Heart left ventricle (tissue), 16 donors: Measurements from ENCODE around the gene SLX9. TPM values are rescaled to one million over a fixed set of nuclear protein-coding genes. Genes with fewer than 3 reads are reported as not detected.

Experiments
- ATAC-seq, 4 donors: fragments of 200-7000 bp; cut with Tn5 transposase; one replicate each; pipeline ENCODE4 v1.9.1; 2020 to 2022; ENCODE audit warnings: moderate library complexity in 4 of 4, mild to moderate bottlenecking in 3 of 4, moderate number of reproducible peaks in 1 of 4
- DNase-seq, 5 donors: peaks; one replicate each; pipeline ENCODE4 v3.0.0-alpha.2; 2020
- H3K27ac ChIP-seq, 12 donors: fragments of 200-600 bp; sonication (generic) in 4 of 12; one replicate each; pipeline versions ENCODE4 v1.5.0 to v1.8.0; 2016 to 2022; ENCODE audit warnings: mild to moderate bottlenecking in 2 of 12
- H3K27me3 ChIP-seq, 9 donors: fragments of 200-600 bp; sonication (generic) in 2 of 9; one replicate each; pipeline versions ENCODE4 v1.5.1 to v1.8.0; 2016 to 2022; ENCODE audit warnings: mild to moderate bottlenecking in 3 of 9
- H3K36me3 ChIP-seq, 9 donors: fragments of 200-600 bp; sonication (generic) in 2 of 9; one replicate each; pipeline versions ENCODE4 v1.5.0 to v1.8.0; 2018 to 2022; ENCODE audit warnings: mild to moderate bottlenecking in 2 of 9
- H3K4me1 ChIP-seq, 12 donors: fragments of 200-600 bp; sonication (generic) in 4 of 12; one replicate each; pipeline versions ENCODE4 v1.5.0 to v1.8.0; 2016 to 2022; ENCODE audit warnings: mild to moderate bottlenecking in 3 of 12
- H3K4me3 ChIP-seq, 12 donors: fragments of 200-600 bp; sonication (generic) in 4 of 12; one replicate each; pipeline versions ENCODE4 v1.5.0 to v1.8.0; 2017 to 2022; ENCODE audit warnings: mild to moderate bottlenecking in 9 of 12, moderate library complexity in 4 of 12
- H3K9me3 ChIP-seq, 12 donors: fragments of 200-600 bp; sonication (generic) in 4 of 12; one replicate each; pipeline versions ENCODE4 v1.5.0 to v1.8.0; 2016 to 2022; ENCODE audit warnings: mild to moderate bottlenecking in 1 of 12
- CTCF ChIP-seq, 12 donors: fragments of 200-600 bp; sonication (generic) in 4 of 12; IDR thresholded peaks; one replicate each; pipeline versions ENCODE4 v1.5.0 to v1.8.0; 2018 to 2022; ENCODE audit warnings: antibody characterized with exemption in 12 of 12, mild to moderate bottlenecking in 5 of 12
- POLR2A ChIP-seq, 2 donors: fragments of 450-650 bp; IDR thresholded peaks; one replicate each; pipeline ENCODE4 v1.6.1; 2017; ENCODE audit warnings: antibody characterized with exemption in 2 of 2, mild to moderate bottlenecking in 2 of 2, moderate library complexity in 2 of 2
- WGBS, 4 donors: extraction: QIAGEN DNeasy Blood & Tissue Kit in 2 of 4; methylation state at CpG; one replicate each; pipeline versions ENCODE4 v1.1.5 to v1.1.7; 2013 to 2018; 5-methylcytosine and 5-hydroxymethylcytosine counted together
- intact Hi-C, 10 donors: fragments of 100-400 bp; cut with DNase I; formaldehyde crosslinking; loops; one replicate each; pipeline versions ENCODE4 v1.11.1 to v1.14.2; 2022
- polyA plus RNA-seq, 2 donors: library from polyadenylated mRNA; stranded (reverse); fragments of 200-250 nt; gene quantifications; one replicate each; pipeline ENCODE4 v1.2.3, GENCODE V29; 2013
- total RNA-seq, 9 donors: library from RNA; depleted of rRNA in 2 of 9; stranded (reverse); fragments of >200 nt in 2 of 9; fragmentation: NEBNext Ultra II Directional in 3 of 9; extraction: Animal tissue kit (Norgen Biotek cat#: 25700) in 3 of 9; gene quantifications; one replicate each; pipeline versions ENCODE4 v1.1.0 to v1.2.4, GENCODE V29; 2016 to 2023
- donor health status: ischemic (EF 13 %, LVEDD 7.1; RV severe dilation, severe dysfunction).
- donor health status: healthy with polysubstance abuse.
- donor health status: DM: no; HTN: yes; CAD: no.
- donor health status: DM: no; HTN: no; CAD: no.
- donor health status: ischemic (EF 25% LVEDD 6.9; RV normal size, moderate dysfunction).
- donor health status: ischemic (EF 25% LVEDD 5.7; RV mildly dilated, moderate dysfunction).
- donor health status: healthy.
- donor health status: DM: yes; HTN: yes; CAD: no.
- donor health status: ischemic (EF 35%, LVEDD 5.7; RV mildly dilated, moderate dysfunction).
- donor health status: nonischemic (EF 11% LVEDD 7.7; RV severe dilation, severe dysfunction).
- donor health status: DM: yes; HTN: yes; CAD: no.
- donor health status: PGD.
- donor health status: ischemic (EF 29% LVEDD 5.4; RV normal size, mild dysfunction).
- donor health status: nonischemic (EF 23%, LVEDD 6.1; RV moderate dilation, normal function).

The SLX9 gene
- total and polyA plus RNA-seq, 11 donors = 38.5 to 77.8 (median 49.1) TPM

GRCh38 chr21:44938772-44939531 is 877 bp upstream of the SLX9 start:
- TF ChIP-seq POLR2A (IDR thresholded peaks at IDR 0.05) (no peak), CTCF (IDR thresholded peaks at IDR 0.05) (no peak)
- intact Hi-C loops = loop anchor here in 5 of 10 donors (5.0 to 10.0 kb wide), 4 partner anchors 64 to 137 kb away; partner anchors contain the start of genes SUMO3 (in 2 of the 5), PTTG1IP (in 1 of the 5) and UBE2G2 (in 1 of the 5)
- peaks cover 0 to 12% (median 0%) of the 10 kb centered on the region in 9 donors for H3K27me3 ChIP-seq
- peak in 1 of 5 donors; percentile 37 for DNase-seq
- ATAC-seq = no peak
- peaks cover 0 to 37% (median 29%) of the 10 kb centered on the region in 12 donors for H3K4me1 ChIP-seq
- 81 to 90% (median 87%) methylated on average over 17 to 18 of the region's 18 CpGs for WGBS, 4 donors
- peak overlapping the region in 9 of 12 donors; percentile 70 to 88 (median 78) for H3K27ac ChIP-seq
- no peaks in the 10 kb centered on the region for H3K9me3 ChIP-seq
- H3K4me3 ChIP-seq = peak overlapping the region; percentile 74 to 99 (median 82)
- H3K36me3 ChIP-seq = peaks cover 0 to 10% (median 5%) of the 10 kb centered on the region in 9 donors

GRCh38 chr21:44940116-44940631 is 345 bp downstream of the SLX9 start:
- Histone ChIP-seq H3K27me3 (no peaks in the 10 kb centered on the region), H3K36me3 (peaks cover 0 to 22% (median 17%) of the 10 kb centered on the region in 9 donors), H3K9me3 (no peaks in the 10 kb centered on the region), H3K4me1 (peaks cover 0 to 40% (median 29%) of the 10 kb centered on the region in 12 donors), H3K27ac (peak overlapping the region in 11 of 12 donors; percentile 70 to 88 (median 77)), H3K4me3 (peak overlapping the region; percentile 74 to 99 (median 82))
- DNase-seq (peak in 1 of 5 donors; percentile 28), ATAC-seq (peak in 3 of 4 donors; percentile 5 to 38 (median 23))
- TF ChIP-seq POLR2A (IDR thresholded peaks at IDR 0.05) (peak in 1 of 2 donors; percentile 5), CTCF (IDR thresholded peaks at IDR 0.05) (no peak)
- intact Hi-C loops = loop anchor here in 3 of 10 donors (10.0 kb wide), 3 partner anchors 335 to 495 kb away; partner anchors contain the start of gene POFUT2 (in 1 of the 3)
- 0 to 1% (median 0%) methylated on average over 22 to 53 of the region's 53 CpGs for WGBS, 4 donors

- Histone ChIP-seq H3K27me3 (no peaks in the 10 kb centered on the region), H3K4me3 (peak overlapping the region in 9 of 12 donors; percentile 78 to 99 (median 82)), H3K9me3 (no peaks in the 10 kb centered on the region), H3K4me1 (peaks cover 0 to 52% (median 32%) of the 10 kb centered on the region in 12 donors), H3K36me3 (peaks cover 0 to 28% (median 19%) of the 10 kb centered on the region in 9 donors), H3K27ac (peak overlapping the region in 11 of 12 donors; percentile 9 to 88 (median 74))
- ATAC-seq (peak; percentile 35 to 62 (median 45)), DNase-seq (peak in 3 of 5 donors; percentile 28 to 61 (median 47))
- intact Hi-C loops = loop anchor here in 3 of 10 donors (10.0 kb wide), 3 partner anchors 333 to 493 kb away; partner anchors contain the start of gene POFUT2 (in 1 of the 3)
- 56 to 69% (median 66%) methylated on average over 8 of the region's 8 CpGs for WGBS, 4 donors
- TF ChIP-seq CTCF (IDR thresholded peaks at IDR 0.05) (no peak), POLR2A (IDR thresholded peaks at IDR 0.05) (no peak)
These were observed 1.7 kb downstream of the SLX9 start for GRCh38 chr21:44941567-44941966.
